ENCODE data around the gene HSPG2.

The HSPG2 gene

GRCh38 chr1:21925334-21925940 is 11.7 kb downstream of the HSPG2 start:
- Histone ChIP-seq H3K9me2 (ENCODE audit: low read depth, low read length) (no peaks in the 10 kb centered on the region), H3K79me2 (ENCODE audit: insufficient read depth, low read length) (no peaks in the 10 kb centered on the region), H3K4me2 (ENCODE audit: low read length) (no peak overlapping the region), H3K4me1 (ENCODE audit: insufficient read depth, low read length, severe bottlenecking) (no peaks in the 10 kb centered on the region), H4K20me1 (ENCODE audit: insufficient read depth, low read length) (no peaks in the 10 kb centered on the region), H3K4me3 (ENCODE audit: low read depth, low read length, poor library complexity, severe bottlenecking) (no peak overlapping the region), H3K9ac (ENCODE audit: low read length) (no peak overlapping the region), H3K27me3 (ENCODE audit: insufficient read depth, low read length) (no peaks in the 10 kb centered on the region), H3K27ac (ENCODE audit: low read depth, low read length, poor library complexity, severe bottlenecking) (no peak overlapping the region), H3F3A (ENCODE audit: insufficient read depth, low read length) (no peaks in the 10 kb centered on the region), H3K9me3 (ENCODE audit: low read length) (no peaks in the 10 kb centered on the region), H2AFZ (ENCODE audit: low read length) (no peak overlapping the region), H3K36me3 (ENCODE audit: insufficient read depth, low read length) (no peaks in the 10 kb centered on the region)
- TF ChIP-seq EZH2 (IDR thresholded peaks at IDR 0.05; ENCODE audit: borderline replicate concordance, low read length) (no peak), CTCF (IDR thresholded peaks at IDR 0.05; ENCODE audit: low read length) (no peak)

- Histone ChIP-seq H3K27me3 (ENCODE audit: insufficient read depth, low read length) (no peaks in the 10 kb centered on the region), H3K79me2 (ENCODE audit: insufficient read depth, low read length) (no peaks in the 10 kb centered on the region), H3K4me1 (ENCODE audit: insufficient read depth, low read length, severe bottlenecking) (no peaks in the 10 kb centered on the region), H4K20me1 (ENCODE audit: insufficient read depth, low read length) (no peaks in the 10 kb centered on the region), H3K36me3 (ENCODE audit: insufficient read depth, low read length) (no peaks in the 10 kb centered on the region), H2AFZ (ENCODE audit: low read length) (no peak overlapping the region), H3K4me2 (ENCODE audit: low read length) (no peak overlapping the region), H3K9me3 (ENCODE audit: low read length) (no peaks in the 10 kb centered on the region), H3K4me3 (ENCODE audit: low read depth, low read length, poor library complexity, severe bottlenecking) (no peak overlapping the region), H3K9me2 (ENCODE audit: low read depth, low read length) (no peaks in the 10 kb centered on the region), H3K27ac (ENCODE audit: low read depth, low read length, poor library complexity, severe bottlenecking) (no peak overlapping the region), H3K9ac (ENCODE audit: low read length) (no peak overlapping the region), H3F3A (ENCODE audit: insufficient read depth, low read length) (no peaks in the 10 kb centered on the region)
- TF ChIP-seq EZH2 (IDR thresholded peaks at IDR 0.05; ENCODE audit: borderline replicate concordance, low read length) (no peak), CTCF (IDR thresholded peaks at IDR 0.05; ENCODE audit: low read length) (no peak)
Observed at GRCh38 chr1:21924503-21925005, 12.6 kb downstream of the HSPG2 start.

- H3K9me3 ChIP-seq (ENCODE audit: low read length): no peaks in the 10 kb centered on the region
- no peak overlapping the region for H3K4me2 ChIP-seq (ENCODE audit: low read length)
- H3K9me2 ChIP-seq (ENCODE audit: low read depth, low read length): no peaks in the 10 kb centered on the region
- no peak overlapping the region for H3K4me3 ChIP-seq (ENCODE audit: low read depth, low read length, poor library complexity, severe bottlenecking)
- H3K27me3 ChIP-seq (ENCODE audit: insufficient read depth, low read length): no peaks in the 10 kb centered on the region
- no peak overlapping the region for H2AFZ ChIP-seq (ENCODE audit: low read length)
- no peaks in the 10 kb centered on the region for H3K79me2 ChIP-seq (ENCODE audit: insufficient read depth, low read length)
- H4K20me1 ChIP-seq (ENCODE audit: insufficient read depth, low read length): no peaks in the 10 kb centered on the region
- no peaks in the 10 kb centered on the region for H3K36me3 ChIP-seq (ENCODE audit: insufficient read depth, low read length)
- no peaks in the 10 kb centered on the region for H3F3A ChIP-seq (ENCODE audit: insufficient read depth, low read length)
- no peak overlapping the region for H3K9ac ChIP-seq (ENCODE audit: low read length)
- no peaks in the 10 kb centered on the region for H3K4me1 ChIP-seq (ENCODE audit: insufficient read depth, low read length, severe bottlenecking)
- H3K27ac ChIP-seq (ENCODE audit: low read depth, low read length, poor library complexity, severe bottlenecking): no peak overlapping the region
- no peak for TF ChIP-seq EZH2 (IDR thresholded peaks at IDR 0.05; ENCODE audit: borderline replicate concordance, low read length)
- TF ChIP-seq CTCF (IDR thresholded peaks at IDR 0.05; ENCODE audit: low read length): no peak
Observed at GRCh38 chr1:21922090-21923013, 14.8 kb downstream of the HSPG2 start.

Measured in OCI-LY1 (cell line).